ENCODE data around the gene CYB5A.

CYB5A gene

DNA sequence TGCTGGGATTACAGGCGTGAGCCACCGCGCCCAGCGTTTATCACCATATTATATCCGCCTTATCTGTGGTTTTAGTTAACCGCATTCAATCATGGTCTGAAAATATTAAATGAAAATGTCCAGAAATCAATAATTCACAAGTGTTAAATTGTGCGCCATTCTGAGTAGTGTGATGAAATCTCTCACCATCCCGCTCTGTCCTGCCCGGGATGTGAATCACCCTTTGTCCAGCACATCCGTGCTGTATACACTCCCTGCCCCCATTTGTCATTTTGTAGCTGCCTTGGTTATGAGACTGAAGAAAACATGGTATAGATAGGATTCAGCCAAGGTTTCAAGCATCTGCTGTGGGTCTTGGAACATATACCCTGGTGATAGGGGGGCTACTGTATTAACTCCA is 72.7 kb downstream of the CYB5A start:
- no peak overlapping the region for H3K4me3 ChIP-seq (ENCODE audit: low read depth, low read length)
- DNase-seq (ENCODE audit: low read depth): no peak
- in situ Hi-C loops (cut with HindIII; ENCODE audit: low sequenced_read_pairs): no loop called here
- TF ChIP-seq, protein P1, sequence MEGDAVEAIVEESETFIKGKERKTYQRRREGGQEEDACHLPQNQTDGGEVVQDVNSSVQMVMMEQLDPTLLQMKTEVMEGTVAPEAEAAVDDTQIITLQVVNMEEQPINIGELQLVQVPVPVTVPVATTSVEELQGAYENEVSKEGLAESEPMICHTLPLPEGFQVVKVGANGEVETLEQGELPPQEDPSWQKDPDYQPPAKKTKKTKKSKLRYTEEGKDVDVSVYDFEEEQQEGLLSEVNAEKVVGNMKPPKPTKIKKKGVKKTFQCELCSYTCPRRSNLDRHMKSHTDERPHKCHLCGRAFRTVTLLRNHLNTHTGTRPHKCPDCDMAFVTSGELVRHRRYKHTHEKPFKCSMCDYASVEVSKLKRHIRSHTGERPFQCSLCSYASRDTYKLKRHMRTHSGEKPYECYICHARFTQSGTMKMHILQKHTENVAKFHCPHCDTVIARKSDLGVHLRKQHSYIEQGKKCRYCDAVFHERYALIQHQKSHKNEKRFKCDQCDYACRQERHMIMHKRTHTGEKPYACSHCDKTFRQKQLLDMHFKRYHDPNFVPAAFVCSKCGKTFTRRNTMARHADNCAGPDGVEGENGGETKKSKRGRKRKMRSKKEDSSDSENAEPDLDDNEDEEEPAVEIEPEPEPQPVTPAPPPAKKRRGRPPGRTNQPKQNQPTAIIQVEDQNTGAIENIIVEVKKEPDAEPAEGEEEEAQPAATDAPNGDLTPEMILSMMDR (IDR thresholded peaks at IDR 0.05; ENCODE audit: low read depth, low read length, missing control alignments): no peak

- in situ Hi-C loops (cut with HindIII; ENCODE audit: low sequenced_read_pairs): no loop called here
- TF ChIP-seq, protein P1 (IDR thresholded peaks at IDR 0.05; ENCODE audit: low read depth, low read length, missing control alignments): no peak
- H3K4me3 ChIP-seq (ENCODE audit: low read depth, low read length): no peak overlapping the region
- no peak for DNase-seq (ENCODE audit: low read depth)
Observed at GRCh38 chr18:74217476-74218143, 74.2 kb downstream of the CYB5A start.

DNA sequence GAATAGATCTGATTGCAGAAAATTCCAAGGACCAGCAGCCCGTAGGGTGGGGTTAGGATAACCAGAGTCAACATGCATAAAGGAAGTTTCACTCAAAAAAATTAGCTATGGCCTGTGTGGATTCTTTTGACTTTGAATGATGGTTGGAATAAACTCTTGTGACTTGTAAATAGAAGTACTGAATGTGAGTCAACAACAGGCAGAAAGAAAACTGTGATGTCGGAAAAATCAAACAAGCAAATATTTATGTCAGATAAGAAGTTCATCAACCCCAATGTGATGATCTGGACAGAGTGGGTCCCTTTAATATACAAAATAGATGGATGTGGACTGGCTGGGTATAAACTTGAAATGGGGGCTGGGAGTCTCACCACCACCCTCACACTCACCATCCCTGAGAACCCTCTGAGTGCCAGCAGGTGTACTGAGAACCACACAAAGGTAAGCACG is 75.1 kb downstream of the CYB5A start:
- TF ChIP-seq, protein P1 (IDR thresholded peaks at IDR 0.05; ENCODE audit: low read depth, low read length, missing control alignments): no peak
- no peak for DNase-seq (ENCODE audit: low read depth)
- H3K4me3 ChIP-seq (ENCODE audit: low read depth, low read length): no peak overlapping the region
- in situ Hi-C loops (cut with HindIII; ENCODE audit: low sequenced_read_pairs): no loop called here

GRCh38 chr18:74215863-74216262 is 75.9 kb downstream of the CYB5A start:
- in situ Hi-C loops (cut with HindIII; ENCODE audit: low sequenced_read_pairs): no loop called here
- no peak overlapping the region for H3K4me3 ChIP-seq (ENCODE audit: low read depth, low read length)
- DNase-seq (ENCODE audit: low read depth): no peak
- TF ChIP-seq, protein P1 (IDR thresholded peaks at IDR 0.05; ENCODE audit: low read depth, low read length, missing control alignments): no peak

GRCh38 chr18:74213429-74213828 is 78.3 kb downstream of the CYB5A start:
- DNase-seq (ENCODE audit: low read depth): no peak
- TF ChIP-seq, protein P1 (IDR thresholded peaks at IDR 0.05; ENCODE audit: low read depth, low read length, missing control alignments): no peak
- in situ Hi-C loops (cut with HindIII; ENCODE audit: low sequenced_read_pairs): no loop called here
- H3K4me3 ChIP-seq (ENCODE audit: low read depth, low read length): no peak overlapping the region

GRCh38 chr18:74204526-74205152 is 87.1 kb downstream of the CYB5A start:
- in situ Hi-C loops (cut with HindIII; ENCODE audit: low sequenced_read_pairs): no loop called here
- DNase-seq (ENCODE audit: low read depth): no peak
- TF ChIP-seq, protein P1 (IDR thresholded peaks at IDR 0.05; ENCODE audit: low read depth, low read length, missing control alignments): no peak
- H3K4me3 ChIP-seq (ENCODE audit: low read depth, low read length): no peak overlapping the region

All from astrocyte of the cerebellum (primary cell).